H9 (cell line): ENCODE measurements around the gene CCDC88C. TPM values are rescaled to one million over a fixed set of nuclear protein-coding genes. Genes with fewer than 3 reads are reported as not detected.

Experiments used
- DNase-seq: peaks from one replicate; pipeline ENCODE4 v3.0.0-alpha.2; 2017
- H2AFZ ChIP-seq: one replicate; pipeline ENCODE4 v1.6.1; 2013; ENCODE audit warnings: mild to moderate bottlenecking, low read length, control low read depth, moderate library complexity
- H2AK5ac ChIP-seq: 2 replicates; pipeline ENCODE4 v1.6.1; 2013; ENCODE audit warnings: low read length, control low read depth, mixed read lengths; ENCODE audit not compliant: insufficient read length
- H2BK120ac ChIP-seq: one replicate; pipeline ENCODE4 v1.6.1; 2013; ENCODE audit warnings: low read depth, mild to moderate bottlenecking, low read length, control low read depth, inconsistent platforms; ENCODE audit not compliant: poor library complexity, severe bottlenecking
- H2BK12ac ChIP-seq: 2 replicates; pipeline ENCODE4 v1.6.1; 2013; ENCODE audit warnings: low read length, control low read depth, mixed read lengths, low read depth; ENCODE audit not compliant: insufficient read length
- H2BK15ac ChIP-seq: 2 replicates; pipeline ENCODE4 v1.6.1; 2013; ENCODE audit warnings: low read depth, low read length, control low read depth
- H2BK20ac ChIP-seq: one replicate; pipeline ENCODE4 v1.6.1; 2013; ENCODE audit warnings: low read depth, mild to moderate bottlenecking, low read length, control low read depth, inconsistent platforms; ENCODE audit not compliant: poor library complexity, severe bottlenecking
- H2BK5ac ChIP-seq: 2 replicates; pipeline ENCODE4 v1.6.1; 2013; ENCODE audit warnings: low read length, control low read depth, mixed read lengths; ENCODE audit not compliant: insufficient read length
- H3K14ac ChIP-seq: 2 replicates; pipeline ENCODE4 v1.6.1; 2013; ENCODE audit warnings: low read length, control low read depth; ENCODE audit not compliant: insufficient read depth
- H3K18ac ChIP-seq: 2 replicates; pipeline ENCODE4 v1.6.1; 2013; ENCODE audit warnings: low read depth, mild to moderate bottlenecking, mixed read lengths, low read length, control low read depth; ENCODE audit not compliant: insufficient read length
- H3K23ac ChIP-seq: 2 replicates; pipeline ENCODE4 v1.6.1; 2013; ENCODE audit warnings: low read length, control low read depth, mixed read lengths, low read depth; ENCODE audit not compliant: insufficient read length
- H3K23me2 ChIP-seq: 2 replicates; pipeline ENCODE4 v1.6.1; 2013; ENCODE audit warnings: low read depth, mild to moderate bottlenecking, mixed read lengths, low read length, control low read depth; ENCODE audit not compliant: insufficient read length, poor library complexity, severe bottlenecking
- H3K27ac ChIP-seq: 2 replicates; pipeline ENCODE4 v1.5.1; 2013; ENCODE audit warnings: low read length, control low read depth, mixed read lengths, low read depth; ENCODE audit not compliant: insufficient read length
- H3K27me3 ChIP-seq: 2 replicates; pipeline ENCODE4 v1.6.1; 2013; ENCODE audit warnings: low read length, control low read depth, inconsistent platforms; ENCODE audit not compliant: insufficient read depth
- H3K4ac ChIP-seq: 2 replicates; pipeline ENCODE4 v1.6.1; 2013; ENCODE audit warnings: low read depth, mild to moderate bottlenecking, control low read depth, inconsistent platforms, low read length, moderate library complexity
- H3K4me1 ChIP-seq: 2 replicates; pipeline ENCODE4 v1.6.1; 2013; ENCODE audit warnings: low read length, control low read depth, inconsistent platforms; ENCODE audit not compliant: insufficient read depth
- H3K4me2 ChIP-seq: 2 replicates; pipeline ENCODE4 v1.6.1; 2013; ENCODE audit warnings: low read length, control low read depth, mixed read lengths; ENCODE audit not compliant: insufficient read length, insufficient read depth
- H3K56ac ChIP-seq: 2 replicates; pipeline ENCODE4 v1.6.1; 2013; ENCODE audit warnings: low read depth, mild to moderate bottlenecking, mixed read lengths, low read length, control low read depth; ENCODE audit not compliant: insufficient read length
- H3K79me1 ChIP-seq: 2 replicates; pipeline ENCODE4 v1.6.1; 2013; ENCODE audit warnings: low read depth, mild to moderate bottlenecking, moderate library complexity, low read length, control low read depth, inconsistent platforms; ENCODE audit not compliant: insufficient read depth, poor library complexity, severe bottlenecking
- H3K79me2 ChIP-seq: 2 replicates; pipeline ENCODE4 v1.6.1; 2013; ENCODE audit warnings: low read length, control low read depth, inconsistent platforms; ENCODE audit not compliant: insufficient read depth
- H3K9ac ChIP-seq: 2 replicates; pipeline ENCODE4 v1.6.1; 2013; ENCODE audit warnings: low read length, control low read depth, mixed read lengths; ENCODE audit not compliant: insufficient read length; ENCODE audit errors: extremely low read depth
- H3K9me3 ChIP-seq: one replicate; pipeline ENCODE4 v1.6.1; 2013; ENCODE audit warnings: low read depth, low read length, inconsistent platforms; ENCODE audit not compliant: control insufficient read depth
- H3T11ph ChIP-seq: one replicate; pipeline ENCODE4 v1.6.1; 2013; ENCODE audit warnings: mild to moderate bottlenecking, low read length, control low read depth, inconsistent platforms
- H4K20me1 ChIP-seq: one replicate; pipeline ENCODE4 v1.6.1; 2013; ENCODE audit not compliant: control insufficient read depth, insufficient read length, insufficient read depth
- H4K5ac ChIP-seq: 2 replicates; pipeline ENCODE4 v1.6.1; 2013; ENCODE audit warnings: low read depth, mild to moderate bottlenecking, mixed read lengths, low read length, control low read depth; ENCODE audit not compliant: insufficient read length
- H4K8ac ChIP-seq: replicated peaks from 2 replicates; pipeline ENCODE4 v1.6.1; 2013; ENCODE audit warnings: low read length, control low read depth, mixed read lengths, low read depth; ENCODE audit not compliant: insufficient read length
- H4K91ac ChIP-seq: 2 replicates; pipeline ENCODE4 v1.6.1; 2013; ENCODE audit warnings: low read depth, mild to moderate bottlenecking, moderate library complexity, mixed read lengths, low read length, control low read depth; ENCODE audit not compliant: insufficient read length
- H3K27ac Mint-ChIP-seq, 3 experiments: 2 replicates in 2 of 3; 3 replicates in 1 of 3; pipeline ENCODE4 v1.8.0; 2020 to 2021; ENCODE audit warnings: mixed read lengths in 3 of 3, mild to moderate bottlenecking in 1 of 3, moderate library complexity in 1 of 3
- H3K27me3 Mint-ChIP-seq: 2 replicates; pipeline ENCODE4 v1.8.0; 2021; ENCODE audit warnings: low read depth, mild to moderate bottlenecking, moderate library complexity, mixed read lengths
- H3K36me3 Mint-ChIP-seq, 3 experiments: 2 replicates in 2 of 3; 3 replicates in 1 of 3; pipeline ENCODE4 v1.8.0; 2020 to 2021; ENCODE audit warnings: low read depth in 3 of 3, mixed read lengths in 3 of 3; ENCODE audit not compliant: insufficient read depth in 1 of 3
- H3K4me1 Mint-ChIP-seq, 2 experiments: 2 replicates each; pipeline ENCODE4 v1.8.0; 2020; ENCODE audit warnings: mixed read lengths in 2 of 2
- H3K4me3 Mint-ChIP-seq, 2 experiments: 2 replicates in 1 of 2; 3 replicates in 1 of 2; pipeline ENCODE4 v1.8.0; 2020 to 2021; ENCODE audit warnings: mild to moderate bottlenecking in 2 of 2, mixed read lengths in 2 of 2, moderate library complexity in 1 of 2
- H3K9me3 Mint-ChIP-seq, 2 experiments: 2 replicates in 1 of 2; 3 replicates in 1 of 2; pipeline ENCODE4 v1.8.0; 2020; ENCODE audit warnings: mild to moderate bottlenecking in 2 of 2, mixed read lengths in 2 of 2, moderate library complexity in 1 of 2
- WGBS: extraction: QIAGEN DNeasy Blood & Tissue Kit; methylation state at CpG from one replicate; pipeline ENCODE4 v1.1.7; 2013; ENCODE audit warnings: missing lambda C conversion rate, low lambda C conversion rate, mixed read lengths; ENCODE audit not compliant: insufficient read length; ENCODE audit errors: extremely low coverage; 5-methylcytosine and 5-hydroxymethylcytosine counted together
- total RNA-seq: library from RNA; stranded (reverse); gene quantifications from 2 replicates; pipeline ENCODE4 v1.2.1, GENCODE V29; 2021
- TF ChIP-seq, protein P1 (sequence below): fragments of 200-600 bp; sonication (generic); conservative IDR thresholded peaks from 3 replicates; pipeline ENCODE4 v1.8.0; 2021; ENCODE audit warnings: antibody characterized with exemption, mild to moderate bottlenecking

The CCDC88C gene
- total RNA-seq, 1 experiment from 2014 or later = 52.4 TPM

DNA sequence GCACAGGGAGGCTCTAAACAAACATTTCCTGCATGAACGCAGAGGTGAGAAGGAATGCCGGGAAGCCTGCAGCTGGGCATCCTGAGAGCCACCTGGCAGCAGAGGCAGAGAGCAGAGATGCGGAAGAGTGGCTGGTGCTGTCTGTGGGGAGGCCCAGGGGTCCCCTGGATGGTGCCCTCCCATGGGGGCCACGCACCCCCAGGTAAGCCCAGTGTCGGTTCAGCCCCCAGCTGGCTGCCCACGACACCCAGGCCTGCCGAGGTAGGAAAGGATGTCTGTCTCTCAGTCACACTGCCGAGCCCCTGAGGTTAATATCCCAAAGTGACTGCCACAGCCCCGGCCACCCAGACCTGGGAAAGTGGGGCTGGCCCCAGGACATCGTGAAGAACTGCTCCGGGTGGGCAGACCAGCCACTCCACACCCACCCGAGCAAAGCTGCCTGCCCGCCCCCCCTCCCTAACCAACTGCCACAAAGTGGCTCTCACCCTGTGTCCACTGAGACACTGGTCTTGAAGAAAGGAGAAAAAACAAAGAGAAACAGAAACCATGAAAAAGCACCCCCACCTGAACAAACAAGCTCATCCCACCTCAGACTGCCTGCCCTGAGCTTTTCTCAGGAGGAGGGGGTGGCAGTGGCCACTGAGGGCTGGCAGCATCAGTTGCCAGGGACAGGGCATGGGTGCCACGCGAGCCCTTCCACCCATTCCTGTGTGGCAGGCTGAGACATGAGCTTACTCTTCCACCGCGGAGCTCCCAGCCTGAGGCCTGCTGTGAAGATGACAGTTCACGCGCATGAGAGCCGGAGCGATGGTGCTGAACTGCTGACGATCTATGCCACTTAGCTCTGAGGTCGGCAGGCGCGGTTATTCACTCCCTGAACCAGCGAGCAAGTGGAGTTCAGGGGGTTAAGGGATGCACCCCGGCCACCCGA, 40.8 kb downstream of the CCDC88C start:
- Histone ChIP-seq H3K27ac (no peak overlapping the region), H3K18ac (no peak overlapping the region), H2AFZ (no peak overlapping the region), H2BK15ac (no peak overlapping the region), H3K23ac (no peak overlapping the region), H2BK5ac (no peak overlapping the region), H2BK12ac (no peak overlapping the region), H4K8ac (no peak overlapping the region), H3K4me2 (no peak overlapping the region), H2BK20ac (no peak overlapping the region), H4K5ac (no peak overlapping the region), H2AK5ac (no peak overlapping the region), H2BK120ac (no peak overlapping the region), H3K14ac (no peak overlapping the region), H3K56ac (no peak overlapping the region), H4K91ac (no peak overlapping the region), H3K4me1 (peaks cover 4% of the 10 kb centered on the region; the same call in 1 of the 2 replicates), H3K79me1 (peaks cover 3% of the 10 kb centered on the region), H3K9ac (no peak overlapping the region), H3K27me3 (no peaks in the 10 kb centered on the region), H3K79me2 (peaks cover 5% of the 10 kb centered on the region; the same call in 1 of the 2 replicates), H4K20me1 (peaks cover 2% of the 10 kb centered on the region), H3K23me2 (no peaks in the 10 kb centered on the region), H3K9me3 (no peaks in the 10 kb centered on the region), H3K4ac (no peak overlapping the region), H3T11ph (no peak overlapping the region)
- TF ChIP-seq, protein P1, sequence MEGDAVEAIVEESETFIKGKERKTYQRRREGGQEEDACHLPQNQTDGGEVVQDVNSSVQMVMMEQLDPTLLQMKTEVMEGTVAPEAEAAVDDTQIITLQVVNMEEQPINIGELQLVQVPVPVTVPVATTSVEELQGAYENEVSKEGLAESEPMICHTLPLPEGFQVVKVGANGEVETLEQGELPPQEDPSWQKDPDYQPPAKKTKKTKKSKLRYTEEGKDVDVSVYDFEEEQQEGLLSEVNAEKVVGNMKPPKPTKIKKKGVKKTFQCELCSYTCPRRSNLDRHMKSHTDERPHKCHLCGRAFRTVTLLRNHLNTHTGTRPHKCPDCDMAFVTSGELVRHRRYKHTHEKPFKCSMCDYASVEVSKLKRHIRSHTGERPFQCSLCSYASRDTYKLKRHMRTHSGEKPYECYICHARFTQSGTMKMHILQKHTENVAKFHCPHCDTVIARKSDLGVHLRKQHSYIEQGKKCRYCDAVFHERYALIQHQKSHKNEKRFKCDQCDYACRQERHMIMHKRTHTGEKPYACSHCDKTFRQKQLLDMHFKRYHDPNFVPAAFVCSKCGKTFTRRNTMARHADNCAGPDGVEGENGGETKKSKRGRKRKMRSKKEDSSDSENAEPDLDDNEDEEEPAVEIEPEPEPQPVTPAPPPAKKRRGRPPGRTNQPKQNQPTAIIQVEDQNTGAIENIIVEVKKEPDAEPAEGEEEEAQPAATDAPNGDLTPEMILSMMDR = no peak
- Mint-ChIP-seq H3K4me1 (peaks cover 73 to 81% of the 10 kb centered on the region in 2 experiments), H3K27me3 (no peaks in the 10 kb centered on the region), H3K4me3 (no peak overlapping the region; a peak in 1 of 5 replicates), H3K9me3 (no peaks in the 10 kb centered on the region), H3K36me3 (peaks cover 0 to 8% (median 0%) of the 10 kb centered on the region in 3 experiments; a peak in 3 of 7 replicates), H3K27ac (peak overlapping the region in 2 of 3 experiments; percentile 75 to 92; a peak in 2 of 7 replicates)
- no peak for DNase-seq
- no CpG with 5 or more reads among the region's 28 CpGs for WGBS
